Bone marrow (tissue), 2 donors: ENCODE measurements around the gene HOXB1.
"Not testable (repeated sequence)": the region's sequence is repeated elsewhere in the genome, so short reads cannot be mapped to it uniquely, and the experiment has no call there.

Experiments used
- DNase-seq, 2 donors: peaks; one replicate each; lab custom pipeline; 2025; lab: John Stamatoyannopoulos, UW

Gene HOXB1

DNA sequence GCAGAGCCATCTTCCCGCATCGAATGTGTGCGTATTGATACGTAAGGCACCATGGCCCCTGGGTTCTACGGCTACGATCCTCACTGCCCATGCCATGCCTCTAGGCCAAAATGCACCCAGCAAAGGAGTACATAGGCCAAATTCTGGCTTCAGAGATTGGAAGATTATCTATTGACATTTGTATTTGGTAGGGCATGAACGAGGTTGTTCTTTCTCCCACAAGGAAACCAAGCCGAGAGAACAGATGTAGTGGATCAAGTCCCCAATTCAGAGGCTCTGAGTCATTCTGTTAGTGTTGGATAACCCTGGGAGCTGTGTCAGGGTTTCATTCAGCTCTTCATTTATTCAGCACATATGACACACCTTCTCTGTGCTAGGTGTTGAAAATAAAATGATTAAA is 36.5 kb downstream of the HOXB1 start:
- no peak for DNase-seq

DNA sequence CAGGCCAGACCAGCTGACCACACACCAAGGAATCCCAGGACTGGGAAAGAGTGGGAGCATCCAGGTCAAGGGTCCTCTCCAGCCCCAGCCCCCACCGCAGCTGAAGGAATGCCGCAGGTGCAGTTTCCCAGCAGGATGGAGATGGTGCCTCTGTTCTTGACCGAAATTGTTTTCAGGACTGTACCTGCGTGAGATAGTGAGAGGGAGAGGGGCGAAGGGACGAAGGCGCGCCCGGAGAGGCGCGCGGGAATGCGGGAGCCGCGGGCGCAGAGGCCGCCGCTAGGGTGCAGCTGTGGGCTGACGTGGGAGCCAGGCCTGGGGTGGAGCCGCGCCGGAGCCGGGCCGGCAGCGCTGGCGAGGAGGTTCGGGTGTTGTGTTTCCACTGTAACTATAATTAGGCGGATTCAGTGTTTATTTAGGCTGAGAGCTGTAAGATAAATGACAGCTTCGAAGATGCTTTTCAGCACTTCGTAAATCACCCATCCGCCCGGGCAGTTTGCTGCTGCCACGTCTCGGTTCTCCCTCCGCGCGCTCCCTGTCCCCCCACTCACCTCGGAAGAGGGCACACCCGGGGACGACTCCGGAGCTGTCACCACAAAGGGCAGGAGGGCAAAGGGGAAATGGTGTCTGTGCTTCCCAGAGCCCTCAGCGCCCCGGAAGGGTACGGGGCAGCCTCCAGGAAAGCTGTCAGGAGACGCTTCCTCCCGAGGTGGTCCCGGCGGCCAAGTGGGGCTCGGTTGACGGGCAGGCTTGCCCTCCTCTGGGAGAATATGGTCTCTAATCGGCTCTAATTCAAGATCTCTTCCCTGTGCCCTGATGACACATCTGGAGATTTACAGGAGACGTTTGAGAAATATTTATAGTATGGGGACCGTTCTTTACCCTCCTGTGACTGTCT is 38.2 kb downstream of the HOXB1 start:
- peak in 1 of 2 donors; percentile 43 for DNase-seq

DNA sequence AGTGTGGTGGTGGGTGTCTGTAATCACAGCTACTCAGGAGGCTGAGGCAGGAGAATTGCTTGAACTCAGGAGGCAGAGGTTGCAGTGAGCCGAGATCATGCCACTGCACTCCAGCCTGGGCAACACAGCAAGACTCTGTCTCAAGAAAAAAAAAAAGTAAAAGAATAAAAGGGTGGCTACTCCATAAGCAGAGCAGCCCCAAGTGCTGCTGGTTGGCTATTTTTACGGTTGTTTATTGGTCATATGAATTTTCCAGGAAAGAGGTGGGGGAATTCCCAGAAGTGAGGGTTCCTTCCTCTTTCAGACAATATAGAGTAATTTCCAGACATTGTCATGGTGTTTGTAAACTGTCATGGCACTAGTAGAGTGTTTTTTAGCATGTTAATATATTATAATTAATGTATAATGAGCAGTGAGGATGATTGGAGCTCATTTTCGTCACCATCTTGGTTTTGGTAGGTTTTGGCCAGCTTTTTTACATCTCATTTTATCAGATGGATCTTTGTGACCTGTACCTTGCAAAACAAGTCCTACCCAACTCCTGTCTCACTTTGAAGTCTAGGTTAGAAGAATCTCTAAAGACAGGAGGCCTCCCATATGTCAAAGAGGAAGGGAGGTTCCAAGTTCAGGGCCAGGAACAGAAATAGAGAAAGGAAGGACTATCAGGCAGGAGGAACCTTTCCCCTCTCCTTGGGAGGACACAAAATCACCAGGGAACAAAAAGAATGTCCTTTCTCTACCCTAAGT is 39.1 kb downstream of the HOXB1 start:
- DNase-seq = no peak

DNA sequence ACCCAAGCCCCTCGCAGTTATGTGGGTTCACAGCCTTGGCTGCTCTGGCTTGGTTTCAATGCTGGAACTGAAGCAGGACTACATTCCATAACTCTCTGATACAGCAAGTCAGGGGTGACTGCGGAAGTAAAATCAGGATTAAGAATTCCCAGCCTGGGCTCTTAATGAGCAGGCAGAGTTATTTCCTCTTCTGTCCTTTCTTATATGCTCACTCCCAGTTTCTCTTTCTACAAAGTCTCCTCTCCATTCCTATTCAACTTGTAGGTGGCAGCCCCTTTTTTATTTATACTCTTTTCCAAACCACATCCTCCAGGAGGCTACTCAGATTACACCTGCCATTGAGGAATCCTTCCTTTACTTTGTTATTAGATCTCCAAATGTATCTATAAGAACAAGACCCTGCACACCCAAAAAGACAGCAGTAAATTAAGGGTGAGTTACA is 40.3 kb downstream of the HOXB1 start:
- DNase-seq = no peak

DNA sequence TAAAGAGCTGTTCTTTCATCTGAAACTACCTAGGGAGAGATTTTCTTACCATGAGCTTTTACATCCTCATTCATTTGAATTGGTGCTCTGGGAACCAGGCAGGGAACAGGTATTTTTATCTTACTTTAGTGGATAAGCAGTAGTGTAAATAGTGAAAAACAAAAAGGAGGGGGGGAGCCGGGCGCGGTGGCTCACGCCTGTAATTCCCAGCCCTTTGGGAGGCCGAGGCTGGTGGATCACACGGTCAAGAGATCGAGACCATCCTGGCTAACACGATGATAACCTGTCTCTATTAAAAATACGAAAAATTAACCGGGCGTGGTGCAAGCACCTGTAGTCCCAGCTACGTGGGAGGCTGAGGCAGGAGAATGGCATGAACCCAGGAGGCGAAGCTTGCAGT is 41.0 kb downstream of the HOXB1 start:
- DNase-seq = no peak

DNA sequence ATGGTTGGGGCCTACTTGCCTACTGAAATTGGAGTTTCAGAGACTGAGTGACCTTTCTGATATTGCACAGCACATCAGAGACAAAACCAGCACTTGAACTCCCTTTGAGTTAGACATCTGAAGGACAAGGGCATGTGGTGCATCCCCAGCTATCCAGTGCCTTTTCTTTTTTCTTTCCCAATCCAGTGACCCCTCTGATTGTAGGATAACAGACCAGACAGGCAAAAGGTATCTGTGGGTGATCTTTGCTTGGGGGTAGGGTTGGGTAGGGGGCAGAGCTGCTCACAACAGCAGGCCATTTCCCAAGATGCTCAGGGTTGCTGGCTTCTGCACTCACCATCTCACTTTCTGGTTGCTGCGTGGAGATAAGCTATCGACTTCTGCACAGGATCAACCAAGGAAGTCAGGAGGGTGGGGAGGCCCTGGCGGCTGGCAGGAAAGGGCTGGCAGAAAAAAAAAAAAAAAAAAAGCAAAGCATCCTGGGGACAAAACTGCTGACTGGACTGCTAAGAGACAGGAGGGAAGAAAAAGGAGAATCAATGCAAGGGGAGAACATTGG is 42.2 kb downstream of the HOXB1 start:
- no peak for DNase-seq

DNA sequence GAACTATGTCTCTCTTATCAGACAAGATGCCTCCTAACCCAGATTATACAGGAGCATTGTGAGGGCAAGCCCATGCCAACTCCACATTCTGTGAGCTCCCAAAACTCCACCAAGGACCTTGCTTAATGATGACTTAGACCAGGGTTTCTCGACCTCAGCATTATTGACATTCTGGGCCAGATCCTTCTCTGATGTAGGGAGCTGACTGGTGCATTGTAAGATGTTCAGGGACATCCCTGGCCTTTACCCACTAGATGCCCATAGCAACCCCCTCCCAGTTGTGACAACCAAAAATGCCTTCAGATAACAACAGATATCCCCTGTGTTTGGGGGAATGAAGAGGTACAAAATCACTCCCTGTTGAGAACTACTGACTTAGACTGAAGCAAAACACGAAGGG is 43.6 kb downstream of the HOXB1 start:
- no peak for DNase-seq

DNA sequence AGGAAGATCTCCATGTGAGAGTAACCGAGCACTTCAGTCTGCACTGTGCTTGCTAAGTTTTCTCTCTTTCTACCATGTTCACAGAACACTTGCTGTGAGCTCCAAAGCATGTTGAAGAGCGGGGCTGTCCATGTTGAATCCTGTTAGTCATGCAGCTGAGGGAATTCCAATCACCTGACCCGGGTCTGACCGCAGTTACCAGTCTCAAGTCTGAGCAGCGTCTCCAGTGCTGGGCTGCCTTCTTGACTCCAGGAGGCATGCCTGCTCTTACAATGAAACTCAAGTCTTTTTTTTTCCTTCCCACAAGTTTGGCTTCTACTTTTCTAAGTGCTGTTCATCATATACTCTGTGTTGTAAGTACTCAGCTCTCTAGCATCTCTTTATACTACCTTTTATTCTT is 44.3 kb downstream of the HOXB1 start:
- DNase-seq = no peak

DNA sequence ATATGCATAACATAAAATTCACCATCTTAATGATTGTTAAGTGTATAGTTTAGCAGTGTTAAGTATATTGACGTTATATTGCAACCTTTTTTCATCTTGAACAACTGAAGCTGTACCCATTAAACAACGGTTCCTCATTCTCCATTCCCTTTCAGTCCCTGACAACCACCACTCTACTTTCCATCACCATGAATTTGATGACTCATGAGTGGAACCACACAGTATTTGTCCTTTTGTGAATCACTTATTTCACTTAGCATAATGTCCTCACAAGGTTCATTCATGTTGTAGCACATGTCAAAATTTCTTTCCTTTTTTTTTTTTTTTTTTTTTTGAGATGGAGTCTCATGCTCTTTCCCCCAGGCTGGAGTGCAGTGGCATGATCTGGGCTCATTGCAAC is 46.0 kb downstream of the HOXB1 start:
- DNase-seq = peak in 1 of 2 donors; percentile 30

DNA sequence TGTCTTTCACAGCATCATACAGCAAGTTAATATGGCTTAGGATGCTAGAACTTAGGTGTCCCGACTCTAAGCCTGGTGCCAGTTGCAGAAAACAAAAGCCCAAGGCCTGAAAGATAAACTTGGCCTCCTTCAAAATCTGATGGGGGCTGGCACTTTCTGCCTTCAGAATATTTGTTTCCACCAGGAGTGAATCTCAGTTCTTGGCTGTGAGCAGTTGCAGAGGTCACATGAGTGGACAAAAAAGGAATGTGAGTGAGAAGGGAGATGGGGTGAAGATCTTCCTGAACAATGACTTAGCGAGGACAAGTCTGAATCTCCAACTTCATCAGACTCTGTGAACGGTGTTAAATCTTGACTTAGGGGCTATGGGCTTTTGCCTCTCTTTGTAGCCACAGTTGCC is 46.6 kb downstream of the HOXB1 start:
- no peak for DNase-seq

DNA sequence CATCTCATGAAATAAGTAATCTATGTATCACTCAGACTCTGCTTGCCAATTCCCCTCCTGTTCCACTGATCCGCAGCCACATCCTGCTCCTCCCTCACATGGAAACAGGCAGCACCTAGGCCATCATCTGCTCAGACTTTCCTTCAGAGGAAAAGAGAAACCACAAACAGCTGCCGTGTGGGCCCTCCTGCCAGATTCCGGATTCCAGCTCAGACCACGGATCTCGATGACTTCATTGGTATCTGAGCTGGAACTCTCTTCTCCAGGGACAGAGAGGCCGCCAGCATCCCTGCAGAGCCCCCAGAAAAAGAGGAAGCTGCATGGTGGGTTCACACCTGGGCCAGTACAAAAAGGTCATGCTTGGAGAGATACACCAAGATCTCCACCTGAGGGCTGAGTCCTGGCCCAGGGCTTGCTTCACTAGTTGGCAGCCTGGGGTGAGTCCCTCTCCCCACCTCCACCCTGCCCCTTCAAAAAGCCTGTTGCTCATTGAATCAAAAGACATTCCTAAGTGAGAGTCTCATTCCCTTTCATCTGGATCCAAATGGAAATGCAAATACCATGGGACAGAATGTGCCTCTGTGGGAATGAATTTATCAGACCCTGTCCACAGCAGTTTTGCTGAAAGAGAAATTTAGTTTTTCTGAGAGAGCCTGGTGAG is 47.2 kb downstream of the HOXB1 start:
- DNase-seq = no peak

DNA sequence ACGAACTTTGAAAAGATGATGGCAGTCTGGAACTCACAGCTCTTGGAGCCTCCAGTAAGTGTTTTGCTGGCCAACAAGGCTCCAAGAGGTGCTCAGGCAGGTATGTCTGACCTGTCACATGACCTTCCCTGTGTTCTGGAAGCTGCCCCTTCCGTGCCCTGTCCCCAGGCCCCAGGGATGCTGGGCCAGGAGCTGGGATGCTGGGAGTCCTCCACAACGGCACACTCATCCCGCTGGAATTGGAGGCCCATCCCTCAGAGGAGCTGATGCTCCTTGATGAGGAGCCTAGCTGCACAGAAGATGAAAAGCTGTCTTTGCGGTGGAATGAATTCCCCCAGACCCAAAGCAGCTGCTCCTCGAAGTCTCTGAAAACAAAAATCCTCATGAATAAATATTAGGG is 47.8 kb downstream of the HOXB1 start:
- no peak for DNase-seq

DNA sequence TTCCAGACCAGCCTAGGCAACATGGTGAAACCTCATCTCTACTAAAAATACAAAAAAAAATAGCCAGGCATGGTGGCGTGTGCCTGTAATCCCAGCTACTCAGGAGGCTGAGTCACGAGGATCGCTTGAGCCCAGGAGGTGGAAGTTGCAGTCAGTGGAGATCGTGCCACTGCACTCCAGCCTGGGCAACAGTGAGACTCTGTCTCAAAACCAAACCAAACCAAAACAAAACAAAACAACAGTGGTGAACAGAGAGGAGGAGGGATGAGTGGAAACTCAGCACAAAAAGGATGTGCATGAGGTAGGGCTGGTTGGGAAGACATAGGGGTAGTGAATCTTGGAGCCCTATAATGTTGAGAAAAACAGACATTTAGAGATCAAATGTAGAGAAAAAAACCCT is 48.5 kb downstream of the HOXB1 start:
- DNase-seq = not testable (repeated sequence)

DNA sequence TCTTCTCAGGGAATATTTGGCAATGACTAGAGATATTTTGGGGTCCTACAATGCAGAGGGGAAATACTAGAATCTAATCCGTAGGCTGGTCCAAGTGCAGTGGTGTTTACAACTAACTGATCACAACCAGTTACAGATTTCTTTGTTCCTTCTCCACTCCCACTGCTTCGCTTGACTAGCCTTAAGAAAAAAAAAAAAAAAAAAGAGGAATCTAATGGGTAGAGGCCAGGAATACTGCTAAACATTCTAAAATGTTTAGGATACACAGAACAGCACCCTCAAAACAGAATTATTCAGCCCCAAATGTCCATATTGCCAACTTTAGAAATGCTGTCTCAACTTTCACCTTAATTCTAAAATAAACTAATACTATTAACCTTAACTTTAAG is 51.8 kb downstream of the HOXB1 start:
- no peak for DNase-seq
